Measurements from ENCODE around the gene PPP1R13L. TPM values are rescaled to one million over a fixed set of nuclear protein-coding genes. Genes with fewer than 3 reads are reported as not detected.

Gene PPP1R13L
- polyA plus RNA-seq, 1 donor from 2014 or later, result not detected

DNA sequence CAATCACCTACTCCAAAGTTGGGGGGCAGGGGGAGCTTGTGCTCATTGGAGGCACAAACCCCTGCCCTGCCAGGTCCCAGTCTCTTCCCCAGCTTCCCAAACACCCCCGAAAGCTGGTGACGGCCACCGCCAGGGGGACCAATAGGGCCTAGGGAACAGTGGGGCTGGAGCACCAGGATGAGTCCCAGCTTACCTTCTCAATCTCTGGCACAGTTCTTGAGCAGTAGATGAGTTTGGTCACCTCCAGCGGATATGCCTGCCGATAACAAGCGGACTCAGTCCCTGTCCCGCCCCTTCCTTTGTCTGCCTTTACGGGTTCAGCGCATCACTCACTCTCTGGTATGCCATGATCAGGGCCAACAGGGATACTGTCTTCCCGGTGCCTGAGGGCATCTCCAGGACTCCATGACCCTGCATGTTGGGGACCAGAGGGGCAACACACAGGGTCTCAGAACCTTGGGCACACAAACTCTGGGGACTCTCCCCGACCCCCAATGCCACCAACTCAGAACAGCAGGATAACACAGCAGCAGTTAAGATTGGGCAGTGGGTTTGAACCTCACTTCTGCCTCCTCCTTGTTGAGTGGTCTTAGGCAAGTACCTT is 36.0 kb downstream of the PPP1R13L start:
- Histone ChIP-seq H3K27ac (ENCODE audit: low read length) (no peak overlapping the region), H3K4me2 (ENCODE audit: low read length) (no peak overlapping the region), H3K79me2 (replicated peaks; ENCODE audit: insufficient read depth, low read length) (peaks cover 8% of the 10 kb centered on the region), H3K36me3 (ENCODE audit: insufficient read depth, low read length) (no peaks in the 10 kb centered on the region), H3K9me3 (ENCODE audit: low read length) (no peaks in the 10 kb centered on the region), H3K9ac (ENCODE audit: low read length) (no peak overlapping the region), H3F3A (ENCODE audit: insufficient read depth, low read length, poor library complexity, severe bottlenecking) (no peaks in the 10 kb centered on the region), H3K27me3 (ENCODE audit: insufficient read depth, low read depth, low read length) (no peaks in the 10 kb centered on the region), H2AFZ (ENCODE audit: low read depth, low read length) (no peak overlapping the region), H3K9me2 (ENCODE audit: insufficient read depth, low read length) (no peaks in the 10 kb centered on the region), H3K4me3 (ENCODE audit: low read length) (peak overlapping the region; percentile 15), H4K20me1 (ENCODE audit: insufficient read depth) (no peaks in the 10 kb centered on the region)
- TF ChIP-seq MXI1 (conservative IDR thresholded peaks at IDR 0.05; ENCODE audit: poor library complexity, severe bottlenecking), result no peak
- no peak for TF ChIP-seq EZH2 (IDR thresholded peaks at IDR 0.05; ENCODE audit: borderline replicate concordance, insufficient read depth, low read length, poor library complexity, severe bottlenecking)
- TF ChIP-seq, protein P1, sequence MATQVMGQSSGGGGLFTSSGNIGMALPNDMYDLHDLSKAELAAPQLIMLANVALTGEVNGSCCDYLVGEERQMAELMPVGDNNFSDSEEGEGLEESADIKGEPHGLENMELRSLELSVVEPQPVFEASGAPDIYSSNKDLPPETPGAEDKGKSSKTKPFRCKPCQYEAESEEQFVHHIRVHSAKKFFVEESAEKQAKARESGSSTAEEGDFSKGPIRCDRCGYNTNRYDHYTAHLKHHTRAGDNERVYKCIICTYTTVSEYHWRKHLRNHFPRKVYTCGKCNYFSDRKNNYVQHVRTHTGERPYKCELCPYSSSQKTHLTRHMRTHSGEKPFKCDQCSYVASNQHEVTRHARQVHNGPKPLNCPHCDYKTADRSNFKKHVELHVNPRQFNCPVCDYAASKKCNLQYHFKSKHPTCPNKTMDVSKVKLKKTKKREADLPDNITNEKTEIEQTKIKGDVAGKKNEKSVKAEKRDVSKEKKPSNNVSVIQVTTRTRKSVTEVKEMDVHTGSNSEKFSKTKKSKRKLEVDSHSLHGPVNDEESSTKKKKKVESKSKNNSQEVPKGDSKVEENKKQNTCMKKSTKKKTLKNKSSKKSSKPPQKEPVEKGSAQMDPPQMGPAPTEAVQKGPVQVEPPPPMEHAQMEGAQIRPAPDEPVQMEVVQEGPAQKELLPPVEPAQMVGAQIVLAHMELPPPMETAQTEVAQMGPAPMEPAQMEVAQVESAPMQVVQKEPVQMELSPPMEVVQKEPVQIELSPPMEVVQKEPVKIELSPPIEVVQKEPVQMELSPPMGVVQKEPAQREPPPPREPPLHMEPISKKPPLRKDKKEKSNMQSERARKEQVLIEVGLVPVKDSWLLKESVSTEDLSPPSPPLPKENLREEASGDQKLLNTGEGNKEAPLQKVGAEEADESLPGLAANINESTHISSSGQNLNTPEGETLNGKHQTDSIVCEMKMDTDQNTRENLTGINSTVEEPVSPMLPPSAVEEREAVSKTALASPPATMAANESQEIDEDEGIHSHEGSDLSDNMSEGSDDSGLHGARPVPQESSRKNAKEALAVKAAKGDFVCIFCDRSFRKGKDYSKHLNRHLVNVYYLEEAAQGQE (IDR thresholded peaks at IDR 0.05; ENCODE audit: borderline replicate concordance), result no peak
- TF ChIP-seq, protein P2, sequence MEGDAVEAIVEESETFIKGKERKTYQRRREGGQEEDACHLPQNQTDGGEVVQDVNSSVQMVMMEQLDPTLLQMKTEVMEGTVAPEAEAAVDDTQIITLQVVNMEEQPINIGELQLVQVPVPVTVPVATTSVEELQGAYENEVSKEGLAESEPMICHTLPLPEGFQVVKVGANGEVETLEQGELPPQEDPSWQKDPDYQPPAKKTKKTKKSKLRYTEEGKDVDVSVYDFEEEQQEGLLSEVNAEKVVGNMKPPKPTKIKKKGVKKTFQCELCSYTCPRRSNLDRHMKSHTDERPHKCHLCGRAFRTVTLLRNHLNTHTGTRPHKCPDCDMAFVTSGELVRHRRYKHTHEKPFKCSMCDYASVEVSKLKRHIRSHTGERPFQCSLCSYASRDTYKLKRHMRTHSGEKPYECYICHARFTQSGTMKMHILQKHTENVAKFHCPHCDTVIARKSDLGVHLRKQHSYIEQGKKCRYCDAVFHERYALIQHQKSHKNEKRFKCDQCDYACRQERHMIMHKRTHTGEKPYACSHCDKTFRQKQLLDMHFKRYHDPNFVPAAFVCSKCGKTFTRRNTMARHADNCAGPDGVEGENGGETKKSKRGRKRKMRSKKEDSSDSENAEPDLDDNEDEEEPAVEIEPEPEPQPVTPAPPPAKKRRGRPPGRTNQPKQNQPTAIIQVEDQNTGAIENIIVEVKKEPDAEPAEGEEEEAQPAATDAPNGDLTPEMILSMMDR (IDR thresholded peaks at IDR 0.05; ENCODE audit: poor library complexity, severe bottlenecking), result no peak
- no peak for TF ChIP-seq POLR2AphosphoS5 (IDR thresholded peaks at IDR 0.05)
- no peak for TF ChIP-seq SMC3 (conservative IDR thresholded peaks at IDR 0.05; ENCODE audit: poor library complexity)
- no peak for TF ChIP-seq EP300 (conservative IDR thresholded peaks at IDR 0.05; ENCODE audit: poor library complexity, severe bottlenecking)

DNA sequence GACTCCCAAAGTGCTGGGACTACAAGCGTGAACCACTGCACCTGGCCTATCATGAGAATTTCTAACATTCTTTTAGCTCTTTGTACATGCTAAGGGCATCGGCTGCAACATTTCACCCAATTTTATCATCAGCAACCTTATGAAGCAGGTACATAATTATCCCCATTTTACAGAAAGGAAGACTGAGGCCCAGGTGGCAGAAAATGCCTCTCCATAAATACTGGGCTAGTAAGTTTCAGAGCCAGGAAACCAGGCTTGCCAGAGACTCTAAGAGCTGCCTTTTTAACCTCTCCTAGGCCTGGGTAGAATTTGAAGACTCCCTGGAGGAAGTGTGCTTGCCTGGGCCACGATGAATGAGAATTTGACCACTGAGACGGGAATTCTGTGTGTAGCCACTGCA is 36.7 kb downstream of the PPP1R13L start:
- Histone ChIP-seq H2AFZ (ENCODE audit: low read depth, low read length) (no peak overlapping the region), H3F3A (ENCODE audit: insufficient read depth, low read length, poor library complexity, severe bottlenecking) (no peaks in the 10 kb centered on the region), H3K27ac (ENCODE audit: low read length) (no peak overlapping the region), H3K4me3 (ENCODE audit: low read length) (no peak overlapping the region), H3K9ac (ENCODE audit: low read length) (no peak overlapping the region), H3K9me2 (ENCODE audit: insufficient read depth, low read length) (no peaks in the 10 kb centered on the region), H3K4me2 (ENCODE audit: low read length) (no peak overlapping the region), H3K27me3 (ENCODE audit: insufficient read depth, low read depth, low read length) (no peaks in the 10 kb centered on the region), H3K36me3 (ENCODE audit: insufficient read depth, low read length) (no peaks in the 10 kb centered on the region), H3K79me2 (replicated peaks; ENCODE audit: insufficient read depth, low read length) (peaks cover 8% of the 10 kb centered on the region), H4K20me1 (ENCODE audit: insufficient read depth) (no peaks in the 10 kb centered on the region), H3K9me3 (ENCODE audit: low read length) (no peaks in the 10 kb centered on the region)
- TF ChIP-seq MXI1 (conservative IDR thresholded peaks at IDR 0.05; ENCODE audit: poor library complexity, severe bottlenecking), result no peak
- TF ChIP-seq POLR2AphosphoS5 (IDR thresholded peaks at IDR 0.05), result no peak
- TF ChIP-seq RAD21 (conservative IDR thresholded peaks at IDR 0.05), result no peak
- no peak for TF ChIP-seq SMC3 (conservative IDR thresholded peaks at IDR 0.05; ENCODE audit: poor library complexity)
- TF ChIP-seq TAF1 (IDR thresholded peaks at IDR 0.05; ENCODE audit: low read depth), result no peak
- TF ChIP-seq EZH2 (IDR thresholded peaks at IDR 0.05; ENCODE audit: borderline replicate concordance, insufficient read depth, low read length, poor library complexity, severe bottlenecking), result no peak
- TF ChIP-seq EP300 (conservative IDR thresholded peaks at IDR 0.05; ENCODE audit: poor library complexity, severe bottlenecking), result no peak
- TF ChIP-seq, protein P1 (IDR thresholded peaks at IDR 0.05; ENCODE audit: borderline replicate concordance), result no peak
- TF ChIP-seq, protein P2 (IDR thresholded peaks at IDR 0.05; ENCODE audit: poor library complexity, severe bottlenecking), result no peak
